Left cardiac atrium (tissue), 4 donors: Measurements from ENCODE around the gene ABCG1. TPM values are rescaled to one million over a fixed set of nuclear protein-coding genes. Genes with fewer than 3 reads are reported as not detected.

Experiments used
- ATAC-seq, 2 donors: fragments of 200-7000 bp; cut with Tn5 transposase; one replicate each; pipeline ENCODE4 v1.9.1; 2020; ENCODE audit warnings: mild to moderate bottlenecking in 2 of 2, moderate library complexity in 2 of 2
- DNase-seq: peaks from one replicate; pipeline ENCODE4 v3.0.0-alpha.2; 2020
- intact Hi-C, 2 donors: fragments of 100-400 bp; cut with DNase I; formaldehyde crosslinking; loops; one replicate each; pipeline versions ENCODE4 v1.14.1 to v1.15.1; 2022 to 2023
- total RNA-seq, 2 donors: library from RNA; stranded (reverse); fragmentation: NEBNext Ultra II Directional; extraction: Animal tissue kit (Norgen Biotek cat#: 25700); gene quantifications; one replicate each; pipeline ENCODE4 v1.2.1, GENCODE V29; 2021
- donor health status: DM: no; HTN: yes; CAD: no.
- donor health status: DM: no; HTN: yes; CAD: no; lungs with severe emphysema.
- donor health status: DM: yes; HTN: yes; CAD: no.
- donor health status: Dilated cardiomyopathy.

The ABCG1 gene
- total RNA-seq, 2 donors from 2014 or later = 6.3 to 13.5 TPM

DNA sequence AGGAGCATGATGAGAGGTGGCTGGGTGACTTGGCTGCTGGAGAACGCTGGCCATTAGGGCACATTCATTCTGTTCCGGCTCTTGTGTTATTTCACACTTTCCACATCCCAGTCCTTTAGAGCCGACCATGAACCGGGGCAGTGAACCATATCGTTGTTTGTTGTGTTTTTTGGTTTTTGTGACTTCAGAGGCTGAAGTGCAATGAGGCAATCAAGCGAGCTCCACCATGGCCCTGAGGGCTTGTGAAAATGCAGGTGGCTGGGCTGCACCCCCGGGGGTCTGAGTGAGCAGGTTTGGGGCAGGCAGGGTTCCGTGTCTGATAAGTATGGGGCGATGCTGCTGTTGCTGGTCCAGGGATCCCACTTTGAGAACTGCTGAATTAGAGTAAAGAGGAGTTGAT is 23.7 kb downstream of the ABCG1 start:
- intact Hi-C loops = no loop called here
- DNase-seq = no peak
- ATAC-seq = no peak

DNA sequence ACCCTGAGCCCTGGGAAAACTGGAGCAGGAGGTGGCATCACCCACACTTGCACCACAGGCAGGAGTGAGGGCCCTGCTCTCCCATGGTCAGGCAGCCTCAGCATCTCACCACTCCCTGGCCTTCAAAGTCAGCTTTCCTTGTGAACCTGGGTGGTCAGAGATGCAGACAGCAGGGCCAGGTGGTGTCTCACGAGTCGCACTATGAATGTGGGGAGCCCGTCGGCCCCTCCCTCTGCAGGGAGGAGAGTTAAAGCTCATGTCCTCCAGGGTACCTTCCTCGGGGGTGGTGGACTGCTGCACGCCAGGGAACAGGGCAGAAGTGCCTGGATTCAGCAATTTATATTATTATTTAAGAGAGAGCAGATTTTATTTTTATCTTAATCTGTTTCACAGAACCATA is 24.1 kb downstream of the ABCG1 start:
- no peak for DNase-seq
- intact Hi-C loops = no loop called here
- ATAC-seq = no peak

DNA sequence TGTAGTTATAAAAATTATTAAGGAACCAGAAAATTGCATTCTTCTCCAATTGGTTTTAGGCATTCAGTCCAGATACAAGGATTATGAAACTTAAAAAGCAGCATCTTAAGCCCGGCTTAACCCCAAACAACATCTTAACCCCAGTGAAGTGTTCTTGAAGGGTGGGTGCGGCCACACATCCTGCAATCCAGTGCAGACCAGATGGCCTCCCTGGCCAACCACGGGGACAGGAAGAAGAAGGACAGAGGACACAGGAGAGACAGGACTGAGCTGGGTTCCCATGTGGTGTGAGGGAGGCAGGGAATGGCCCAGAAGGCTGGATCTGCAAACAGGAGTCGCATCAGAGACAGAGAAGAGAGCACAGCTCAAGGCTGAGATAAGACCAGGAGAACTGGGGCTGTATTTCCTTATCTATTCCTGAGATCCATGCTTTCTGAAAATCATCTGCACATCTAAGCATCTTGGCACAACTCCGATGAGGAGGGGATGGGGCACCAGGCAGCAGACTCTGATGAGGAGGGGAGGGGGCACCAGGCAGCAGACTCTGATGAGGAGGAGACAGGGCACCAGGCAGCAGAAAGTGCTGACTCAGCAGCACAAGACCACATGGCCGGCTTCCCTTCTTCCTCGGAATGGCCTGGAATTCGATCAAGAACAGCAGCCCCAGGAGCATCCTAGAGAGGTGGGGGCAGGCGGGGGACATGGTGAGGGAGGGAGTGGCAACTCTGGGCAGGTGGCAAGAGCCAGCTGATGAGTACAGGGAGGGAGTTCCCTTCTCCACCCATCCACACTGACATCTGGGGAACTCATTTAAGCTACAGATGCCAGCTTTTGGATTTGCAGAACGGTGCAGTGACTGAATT is 26.6 kb downstream of the ABCG1 start:
- no peak for DNase-seq
- peak in 1 of 2 donors; percentile 21 for ATAC-seq
- intact Hi-C loops = no loop called here

DNA sequence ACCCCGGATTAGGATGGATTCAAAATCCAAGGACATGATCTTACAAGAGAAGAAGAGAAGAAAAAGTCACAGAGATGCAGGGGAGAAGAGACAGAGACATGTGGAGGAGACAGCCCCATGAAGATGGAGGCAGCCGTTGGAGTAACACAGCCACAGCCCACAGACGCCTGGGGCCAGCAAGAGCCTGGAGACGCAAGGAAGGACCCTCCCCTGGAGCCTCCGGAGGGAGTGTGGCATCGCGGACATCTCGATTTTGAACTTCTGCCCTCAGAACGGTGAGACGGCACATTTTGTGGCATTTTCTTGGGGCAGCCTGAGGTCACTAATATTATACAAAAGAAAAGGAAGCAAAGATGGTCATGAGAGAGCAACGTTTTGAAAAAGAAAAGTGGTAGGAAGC is 28.8 kb downstream of the ABCG1 start:
- no peak for ATAC-seq
- intact Hi-C loops = no loop called here
- no peak for DNase-seq

DNA sequence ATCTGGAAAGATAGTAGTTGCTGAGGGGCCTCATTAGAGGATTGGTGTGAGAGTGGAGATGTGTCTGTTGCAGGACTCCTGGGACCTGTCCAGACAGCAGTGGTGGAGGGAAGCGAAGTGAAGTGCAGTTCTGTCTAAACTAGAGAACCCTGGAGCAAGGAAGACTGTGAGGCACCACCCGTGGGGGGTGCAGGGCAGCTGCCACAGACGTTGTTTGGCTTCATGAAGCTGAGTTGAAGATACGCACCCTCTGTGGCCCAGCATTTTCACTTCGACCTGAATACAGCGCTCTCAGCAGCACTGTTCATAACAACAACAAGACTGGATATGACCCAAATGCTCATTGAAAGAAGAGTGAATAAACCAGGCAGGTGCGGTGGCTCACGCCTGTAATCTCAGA is 29.3 kb downstream of the ABCG1 start:
- DNase-seq (no peak), ATAC-seq (no peak)
- intact Hi-C loops = no loop called here

DNA sequence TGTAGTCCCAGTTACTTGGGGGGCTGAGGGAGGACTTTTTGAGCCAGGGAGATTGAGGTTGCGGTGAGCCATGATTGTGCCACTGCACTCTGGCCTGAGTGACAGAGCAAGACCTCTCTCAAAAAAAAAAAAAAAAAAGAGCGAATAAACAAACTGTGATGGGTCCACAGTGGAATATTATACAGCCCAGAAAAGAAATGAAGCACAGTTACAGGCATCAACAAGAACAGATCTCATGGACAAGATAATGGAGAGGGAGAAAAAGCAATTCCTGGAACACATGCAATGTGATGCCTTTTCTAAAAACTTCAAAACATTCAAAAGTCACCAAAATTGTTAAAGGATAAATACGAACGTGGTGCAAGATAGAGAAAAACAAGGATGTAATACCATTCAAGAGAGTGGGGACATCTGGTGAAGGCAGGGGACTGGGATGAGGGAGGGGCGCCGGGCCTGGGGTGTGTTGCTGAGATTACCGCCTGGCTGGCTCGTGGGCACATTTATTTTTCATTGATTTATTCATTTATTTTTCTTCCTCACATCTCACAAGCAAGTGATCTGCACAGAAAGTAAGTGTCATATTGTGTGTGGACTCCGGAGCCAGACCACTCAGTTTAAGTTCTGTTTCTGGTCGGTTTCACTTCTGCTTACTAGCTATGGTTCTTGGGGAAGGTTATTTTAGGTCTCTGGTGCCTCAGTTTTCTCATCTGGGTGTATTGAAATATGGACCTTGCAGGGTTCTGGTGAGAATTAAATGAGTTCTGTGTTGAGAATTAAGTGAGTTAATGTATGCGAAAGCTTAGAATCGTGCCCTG is 30.1 kb downstream of the ABCG1 start:
- no peak for DNase-seq
- intact Hi-C loops = no loop called here
- ATAC-seq = no peak

DNA sequence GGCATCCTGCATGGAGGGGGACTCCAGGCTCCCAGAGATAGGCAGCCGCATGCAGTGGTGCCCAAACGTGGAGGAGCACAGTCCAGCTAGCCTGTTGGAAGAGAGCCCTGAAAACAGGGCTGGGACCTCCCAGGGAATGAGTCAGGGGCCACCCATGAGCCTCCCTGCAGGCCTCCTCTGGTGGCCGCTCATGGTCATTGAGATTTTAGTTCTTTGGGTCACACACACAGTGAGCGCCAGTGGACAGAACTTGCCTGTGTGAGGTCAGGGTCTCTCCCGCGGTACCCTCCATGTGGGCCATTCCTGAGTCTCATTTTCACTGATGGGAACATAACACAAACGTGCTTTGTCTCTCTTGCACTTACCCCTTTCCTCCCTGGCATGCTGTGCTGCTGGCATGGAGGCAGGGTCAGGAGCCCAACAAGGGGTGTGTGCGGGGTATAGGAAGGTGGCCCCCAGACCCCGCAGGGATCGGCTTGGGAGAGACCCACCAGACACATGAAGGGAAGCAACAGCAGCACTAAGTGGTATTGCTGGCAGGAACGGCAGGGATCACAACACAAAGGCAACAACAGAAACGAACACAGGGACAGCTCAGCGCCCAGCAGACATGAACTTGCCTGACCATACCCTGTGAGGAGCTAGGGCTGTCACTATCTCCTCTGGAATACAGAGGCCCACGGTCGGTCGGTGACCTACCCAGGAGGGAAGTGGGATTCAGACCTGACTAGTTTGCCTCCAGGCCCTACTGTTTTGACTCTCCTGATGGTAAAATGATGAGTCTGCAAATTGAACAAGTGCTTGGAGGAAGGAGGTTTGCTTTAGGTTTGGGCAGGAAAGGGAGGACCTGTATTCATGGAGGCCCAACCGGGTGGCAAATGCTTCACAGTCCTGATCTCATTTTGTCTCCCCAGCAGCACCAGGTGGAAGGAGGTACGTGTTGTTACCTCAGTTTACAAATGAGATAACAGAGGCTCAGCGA is 31.8 kb downstream of the ABCG1 start:
- DNase-seq = no peak

DNA sequence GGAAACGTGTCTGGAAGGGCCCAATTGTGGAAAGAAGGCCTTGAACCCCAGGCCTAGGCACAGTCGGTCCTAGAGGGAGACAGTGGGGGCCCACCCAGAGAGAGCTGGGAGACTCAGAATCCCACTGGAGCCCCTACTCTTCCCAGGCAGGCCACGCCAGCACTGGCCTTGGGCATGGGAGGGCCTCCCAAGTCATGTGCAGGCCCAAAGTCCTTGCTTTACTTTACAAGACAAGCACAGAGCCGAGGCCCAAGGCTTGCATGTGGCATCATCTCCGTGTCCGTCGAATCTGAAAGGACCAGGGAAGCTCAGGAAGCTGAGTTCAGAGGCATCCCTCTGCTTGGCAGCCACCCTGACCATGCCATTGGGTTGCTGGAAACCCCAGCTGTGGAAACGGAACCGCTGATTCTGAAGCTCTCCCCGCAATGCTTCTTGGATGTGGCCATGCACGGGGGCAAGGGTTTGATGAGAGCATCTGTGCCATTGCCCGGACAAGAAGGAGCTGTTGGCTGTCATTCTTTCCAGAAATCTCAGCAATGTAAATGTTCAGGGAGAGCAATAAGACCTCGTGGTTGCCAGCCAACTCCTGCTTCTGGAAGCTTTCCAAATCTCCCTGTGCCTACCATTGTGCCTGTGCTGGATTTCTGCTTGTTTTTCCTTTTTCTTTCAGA is 32.8 kb downstream of the ABCG1 start:
- intact Hi-C loops = no loop called here
- ATAC-seq = no peak
- no peak for DNase-seq

More for the DNA sequence above, 31.8 kb downstream of the ABCG1 start:
- intact Hi-C loops = no loop called here
- ATAC-seq = no peak

DNA sequence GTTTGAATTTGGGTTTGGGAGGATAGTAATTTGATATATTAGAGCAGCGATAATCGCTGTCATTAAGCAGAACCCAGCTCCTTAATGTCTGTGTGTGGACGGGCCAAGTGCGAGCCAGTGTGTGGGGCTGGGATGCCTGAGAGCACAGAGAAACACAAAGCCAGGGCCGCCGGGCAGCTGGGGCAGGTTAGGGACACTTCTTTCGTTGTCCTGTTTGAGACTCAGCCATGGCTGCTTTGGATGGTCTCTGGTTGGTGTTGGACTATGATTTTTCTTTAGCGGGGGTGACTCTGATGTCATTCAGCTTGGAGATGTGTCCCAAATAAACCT is 33.4 kb downstream of the ABCG1 start:
- no peak for DNase-seq
- no peak for ATAC-seq
- intact Hi-C loops = no loop called here

DNA sequence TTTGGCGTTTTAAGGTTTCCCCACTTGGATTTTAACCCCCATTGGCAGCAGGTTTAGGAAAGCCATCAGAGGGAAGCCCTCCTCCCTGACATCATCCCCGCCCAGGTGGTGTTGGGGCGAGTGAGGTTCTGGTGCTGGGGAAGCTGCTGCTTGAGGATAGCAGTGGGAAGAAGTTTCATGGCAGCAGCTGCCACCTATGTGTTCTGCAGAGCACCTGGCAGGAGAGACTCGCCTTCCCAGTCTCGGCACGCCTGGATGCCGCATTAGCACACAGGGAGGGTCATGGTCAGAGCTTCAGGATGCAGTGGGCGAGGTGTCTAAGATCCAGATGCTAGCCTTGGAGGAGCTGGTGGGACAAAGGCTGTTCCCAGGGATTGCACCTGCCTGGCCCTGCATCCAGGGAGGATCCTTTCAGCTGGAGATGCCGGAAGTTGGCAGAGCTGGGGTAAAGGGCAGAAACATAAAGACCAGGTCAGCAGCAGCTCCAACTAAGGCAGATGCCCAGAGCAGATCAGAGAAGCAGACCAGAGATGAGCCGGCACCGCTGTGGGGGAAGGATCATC is 33.9 kb downstream of the ABCG1 start:
- intact Hi-C loops = no loop called here
- no peak for ATAC-seq
- no peak for DNase-seq

DNA sequence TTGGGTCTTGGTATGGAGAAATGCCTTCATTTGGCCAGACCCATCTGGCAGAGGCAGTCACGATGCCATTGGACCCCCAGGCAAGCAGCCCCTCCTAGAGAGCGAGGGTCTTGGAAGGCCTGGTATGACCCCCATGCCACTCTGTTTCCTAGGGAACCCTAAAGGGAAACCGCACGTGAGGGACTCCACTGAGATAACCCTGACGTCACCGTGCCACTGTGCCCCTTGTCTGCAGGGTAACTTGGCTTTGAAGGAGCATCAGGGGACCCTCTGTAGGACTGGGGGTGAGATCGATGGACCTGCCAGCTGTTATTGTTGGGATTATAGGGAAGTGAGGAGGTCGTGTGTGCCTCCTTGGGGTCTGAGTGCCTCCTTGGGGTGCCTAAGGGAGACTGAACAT is 34.5 kb downstream of the ABCG1 start:
- ATAC-seq (no peak), DNase-seq (no peak)
- intact Hi-C loops = no loop called here

DNA sequence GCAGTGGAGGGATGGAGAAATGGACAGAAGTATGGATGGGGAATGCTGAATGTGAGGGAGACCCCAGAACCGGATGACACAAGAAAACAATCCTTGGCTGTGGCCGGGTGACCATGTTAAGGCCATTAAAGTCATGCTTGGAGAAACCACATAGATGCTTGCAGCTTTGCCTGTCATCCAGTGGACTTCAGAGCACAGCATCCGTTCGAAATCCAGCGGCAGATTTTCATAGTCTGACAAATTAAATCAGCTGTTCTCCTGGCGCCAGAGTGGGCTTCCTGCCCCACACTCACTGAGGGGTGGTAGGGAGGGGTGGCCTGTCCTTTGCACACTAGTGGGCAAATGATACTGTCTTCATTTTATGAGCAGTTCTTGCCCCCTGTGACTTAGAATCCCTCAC is 35.1 kb downstream of the ABCG1 start:
- no peak for ATAC-seq
- intact Hi-C loops = no loop called here
- no peak for DNase-seq

DNA sequence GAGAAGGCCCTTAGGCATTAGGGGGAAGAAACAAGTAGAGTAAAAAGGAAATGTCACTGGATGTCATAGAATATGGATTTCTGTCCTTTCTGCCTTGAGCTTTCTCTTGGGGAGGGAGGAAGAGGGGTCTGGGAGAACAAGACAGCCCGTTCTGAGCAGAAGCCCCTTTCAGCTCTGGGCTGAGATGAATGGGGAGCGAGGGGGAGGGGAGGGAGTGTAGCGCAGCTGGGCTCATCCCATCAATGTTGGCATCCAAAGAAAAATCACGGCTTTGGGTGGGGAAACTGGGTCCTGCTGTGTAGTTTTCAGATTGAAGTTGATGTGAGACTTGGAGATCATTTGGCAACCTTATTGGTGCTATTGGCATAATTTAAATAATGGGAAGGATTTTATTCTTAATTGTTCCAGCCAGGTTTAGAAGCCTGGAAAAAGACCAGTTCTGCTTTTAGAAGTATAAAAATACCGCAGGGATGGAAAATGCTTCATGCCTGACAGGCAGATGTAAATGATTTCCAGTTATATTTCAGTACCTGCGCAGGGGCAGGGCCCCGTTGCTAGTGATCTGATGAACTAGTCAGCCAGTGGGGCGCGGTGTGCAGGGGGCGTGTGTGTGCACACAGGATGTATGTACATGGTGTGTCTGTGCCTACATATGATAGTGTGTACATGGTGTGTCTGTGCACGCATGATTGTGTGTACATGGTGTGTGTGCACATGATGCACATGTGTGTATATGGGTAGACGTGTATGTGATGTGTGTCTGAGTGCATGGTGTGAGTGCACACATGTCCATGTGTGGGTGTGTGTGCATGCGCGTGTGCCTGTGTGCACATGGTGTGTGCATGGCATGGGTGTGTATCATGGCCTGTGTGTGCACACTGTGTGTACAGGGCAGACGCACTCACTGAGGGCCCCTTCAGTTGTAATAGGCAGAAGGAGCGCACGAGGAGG is 36.0 kb downstream of the ABCG1 start:
- DNase-seq (no peak), ATAC-seq (no peak)
- intact Hi-C loops = loop anchor here (5.0 kb wide), 2 partner anchors 93 to 108 kb away; no protein-coding TSS in a partner anchor

DNA sequence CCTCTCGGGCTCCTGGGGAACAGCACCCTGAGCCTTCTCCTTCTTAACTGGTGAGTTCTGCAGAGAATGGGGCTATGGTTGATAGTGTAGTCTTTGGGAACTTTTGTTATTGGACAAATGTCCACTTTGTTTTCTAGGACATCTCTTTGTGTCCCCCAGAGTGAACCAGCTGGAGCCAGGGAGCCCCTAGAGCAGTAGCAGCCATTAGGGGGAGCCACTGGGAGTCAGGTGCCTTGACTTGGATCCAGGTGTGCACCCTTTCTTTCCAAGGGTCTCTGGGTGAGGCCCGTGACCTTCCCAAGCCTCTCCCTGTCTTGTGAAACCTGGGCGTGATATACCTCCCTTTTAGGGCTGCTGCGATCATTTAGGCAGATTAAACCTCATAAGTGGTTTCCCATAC is 36.9 kb downstream of the ABCG1 start:
- intact Hi-C loops = loop anchor here (5.0 kb wide), 2 partner anchors 94 to 109 kb away; no protein-coding TSS in a partner anchor
- ATAC-seq (no peak), DNase-seq (no peak)

DNA sequence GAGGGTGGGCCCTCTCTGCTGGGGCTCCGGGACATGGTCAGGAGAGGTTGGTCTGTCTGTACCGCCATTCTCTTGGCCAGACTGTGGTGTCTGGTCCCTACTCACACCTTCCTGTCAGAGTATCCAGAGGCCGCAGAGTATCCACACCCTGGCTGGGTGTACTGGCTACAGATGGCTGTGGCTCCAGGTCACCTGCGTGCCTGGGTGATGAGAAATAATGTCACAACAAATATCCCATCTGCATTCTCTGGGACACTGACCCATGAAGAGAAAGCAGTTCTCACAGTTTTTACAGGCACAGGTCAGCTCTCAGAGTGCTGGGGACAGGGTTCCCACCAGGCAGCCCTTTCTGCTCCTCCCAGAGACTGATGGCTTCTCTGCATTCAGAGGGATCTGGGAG is 37.4 kb downstream of the ABCG1 start:
- intact Hi-C loops = loop anchor here (5.0 kb wide), 2 partner anchors 94 to 109 kb away; no protein-coding TSS in a partner anchor
- DNase-seq (no peak), ATAC-seq (no peak)

DNA sequence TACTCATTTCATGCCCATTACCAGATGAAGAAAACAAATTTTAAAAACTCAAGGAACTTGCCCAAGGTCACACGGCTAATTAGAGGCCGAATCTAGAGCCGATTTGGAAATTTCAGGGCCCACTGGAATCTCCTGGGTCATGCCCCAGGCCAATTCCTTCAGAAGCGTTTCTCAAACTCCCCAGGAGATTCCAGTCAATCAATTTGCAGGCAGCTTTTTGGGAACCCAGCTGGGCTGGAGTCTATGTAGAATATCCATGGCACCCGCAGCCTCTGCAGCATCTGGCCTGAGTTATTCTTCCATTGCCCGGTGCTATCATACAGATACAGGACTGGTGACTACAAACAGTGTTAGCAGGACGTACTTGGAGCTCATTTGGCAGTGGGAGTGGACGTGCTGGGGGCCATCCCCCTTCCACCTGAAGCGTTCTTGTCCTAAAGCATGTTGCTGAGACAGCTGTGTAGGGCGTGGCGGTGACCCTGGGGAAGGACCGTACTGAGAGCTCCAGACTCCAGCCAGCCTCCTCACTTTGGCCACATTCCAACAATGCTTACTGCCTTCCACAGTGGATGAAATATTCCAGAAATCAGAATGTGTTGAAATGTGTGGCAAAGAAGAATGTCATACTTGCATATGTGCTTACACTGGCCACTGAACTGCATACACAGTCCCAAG is 38.3 kb downstream of the ABCG1 start:
- intact Hi-C loops = loop anchor here (5.0 kb wide), 2 partner anchors 95 to 110 kb away; no protein-coding TSS in a partner anchor
- DNase-seq (no peak), ATAC-seq (no peak)
